WTC11 (cell line): ENCODE measurements around the gene C6orf163. TPM values are rescaled to one million over a fixed set of nuclear protein-coding genes. Genes with fewer than 3 reads are reported as not detected.
"Not testable (repeated sequence)": the region's sequence is repeated elsewhere in the genome, so short reads cannot be mapped to it uniquely, and the experiment has no call there.

ENCODE experiments used
- ATAC-seq: fragments of 200-7000 bp; cut with Tn5 transposase; 2 replicates; pipeline ENCODE4 v1.10.0; 2021; ENCODE audit warnings: mild to moderate bottlenecking, moderate library complexity
- CTCF ChIA-PET: fragments of 300-600 bp; sonication (Branson Sonifier 250); formaldehyde crosslinking; loops from one replicate; lab custom pipeline; 2021; ENCODE audit warnings: antibody characterized with exemption; lab: Charles Lee
- POLR2A ChIA-PET: fragments of 350-600 bp; sonication (Branson Sonifier 250); formaldehyde crosslinking; loops from one replicate; lab custom pipeline; 2021; ENCODE audit warnings: antibody characterized with exemption; lab: Charles Lee
- DNase-seq: peaks from one replicate; pipeline ENCODE4 v3.0.0; 2021; ENCODE audit warnings: low spot score
- H3K27ac Mint-ChIP-seq: 2 replicates; pipeline ENCODE4 v1.8.0; 2021; ENCODE audit warnings: mixed read lengths
- H3K27me3 Mint-ChIP-seq: 2 replicates; pipeline ENCODE4 v1.8.0; 2021; ENCODE audit warnings: low read depth, mild to moderate bottlenecking, moderate library complexity, mixed read lengths
- H3K36me3 Mint-ChIP-seq: 2 replicates; pipeline ENCODE4 v1.8.0; 2021; ENCODE audit warnings: mixed read lengths
- H3K4me1 Mint-ChIP-seq: 2 replicates; pipeline ENCODE4 v1.8.0; 2022; ENCODE audit warnings: mixed read lengths
- H3K4me3 Mint-ChIP-seq: 2 replicates; pipeline ENCODE4 v1.8.0; 2021; ENCODE audit warnings: mild to moderate bottlenecking, moderate library complexity, mixed read lengths
- H3K9me3 Mint-ChIP-seq: 2 replicates; pipeline ENCODE4 v1.8.0; 2021; ENCODE audit warnings: mixed read lengths
- ATF1 ChIP-seq: sonication (generic); formaldehyde crosslinking; IDR thresholded peaks from 2 replicates; pipeline ENCODE4 v1.8.1; 2023; ENCODE audit warnings: mild to moderate bottlenecking, moderate library complexity, missing genetic modification reagents
- ATF2 ChIP-seq: sonication (generic); formaldehyde crosslinking; IDR thresholded peaks from 2 replicates; pipeline ENCODE4 v1.8.1; 2022; ENCODE audit warnings: low read depth, missing genetic modification reagents, borderline replicate concordance
- ESRRA ChIP-seq: sonication (generic); formaldehyde crosslinking; IDR thresholded peaks from 2 replicates; pipeline ENCODE4 v1.8.1; 2022; ENCODE audit warnings: mild to moderate bottlenecking, missing genetic modification reagents, borderline replicate concordance
- ETV6 ChIP-seq: sonication (generic); formaldehyde crosslinking; IDR thresholded peaks from 2 replicates; pipeline ENCODE4 v1.8.1; 2022; ENCODE audit warnings: mild to moderate bottlenecking, missing genetic modification reagents
- KAT7 ChIP-seq: sonication (generic); formaldehyde crosslinking; IDR thresholded peaks from 2 replicates; pipeline ENCODE4 v1.8.1; 2023; ENCODE audit warnings: missing genetic modification reagents, mild to moderate bottlenecking, borderline replicate concordance
- NFYB ChIP-seq: sonication (generic); formaldehyde crosslinking; conservative IDR thresholded peaks from 2 replicates; pipeline ENCODE4 v1.8.0; 2022; ENCODE audit warnings: low read depth, missing genetic modification reagents
- NR2C2 ChIP-seq: sonication (generic); formaldehyde crosslinking; IDR thresholded peaks from 2 replicates; pipeline ENCODE4 v1.8.0; 2022; ENCODE audit warnings: mild to moderate bottlenecking, missing genetic modification reagents
- NR3C1 ChIP-seq: sonication (generic); formaldehyde crosslinking; conservative IDR thresholded peaks from 2 replicates; pipeline ENCODE4 v1.8.1; 2023; ENCODE audit warnings: low read depth, mild to moderate bottlenecking, missing genetic modification reagents
- OVOL2 ChIP-seq: fragments of 250-450 bp; sonication (Bioruptor Pico); IDR thresholded peaks from 2 replicates; pipeline ENCODE4 v1.9.0; 2021; ENCODE audit warnings: mild to moderate bottlenecking, borderline replicate concordance
- RELA ChIP-seq: sonication (generic); formaldehyde crosslinking; IDR thresholded peaks from 2 replicates; pipeline ENCODE4 v1.8.1; 2022; ENCODE audit warnings: missing genetic modification reagents, mild to moderate bottlenecking, borderline replicate concordance
- RORB ChIP-seq: fragments of 250-450 bp; sonication (Bioruptor Pico); IDR thresholded peaks from 2 replicates; pipeline ENCODE4 v1.9.0; 2021; ENCODE audit warnings: mild to moderate bottlenecking
- TEAD1 ChIP-seq: sonication (generic); formaldehyde crosslinking; IDR thresholded peaks from 2 replicates; pipeline ENCODE4 v1.8.0; 2022; ENCODE audit warnings: mild to moderate bottlenecking, missing genetic modification reagents
- USF1 ChIP-seq: sonication (generic); formaldehyde crosslinking; IDR thresholded peaks from 2 replicates; pipeline ENCODE4 v1.8.0; 2022; ENCODE audit warnings: mild to moderate bottlenecking, missing genetic modification reagents
- ZNF138 ChIP-seq: sonication (generic); formaldehyde crosslinking; conservative IDR thresholded peaks from 2 replicates; pipeline ENCODE4 v1.8.1; 2022; ENCODE audit warnings: mild to moderate bottlenecking, moderate library complexity, missing genetic modification reagents
- ZNF219 ChIP-seq: sonication (generic); formaldehyde crosslinking; IDR thresholded peaks from 2 replicates; pipeline ENCODE4 v1.8.0; 2023; ENCODE audit warnings: missing genetic modification reagents, mild to moderate bottlenecking, borderline replicate concordance
- ZNF232 ChIP-seq: sonication (generic); formaldehyde crosslinking; IDR thresholded peaks from 2 replicates; pipeline ENCODE4 v1.8.0; 2022; ENCODE audit warnings: mild to moderate bottlenecking, missing genetic modification reagents
- ZNF317 ChIP-seq: sonication (generic); formaldehyde crosslinking; IDR thresholded peaks from 2 replicates; pipeline ENCODE4 v1.8.1; 2023; ENCODE audit warnings: low read depth, mild to moderate bottlenecking, moderate library complexity, missing genetic modification reagents, borderline replicate concordance
- ZNF416 ChIP-seq: fragments of 250-450 bp; sonication (Bioruptor Pico); IDR thresholded peaks from 2 replicates; pipeline ENCODE4 v1.9.0; 2021; ENCODE audit warnings: mild to moderate bottlenecking, inconsistent platforms
- total RNA-seq: library from RNA; stranded (reverse); gene quantifications from 3 replicates; pipeline ENCODE4 v1.2.3, GENCODE V29; 2021
- TF ChIP-seq, protein P1 (sequence below): fragments of 200-600 bp; IDR thresholded peaks from 2 replicates; pipeline ENCODE4 v1.8.0; 2022; ENCODE audit warnings: antibody characterized with exemption
- TF ChIP-seq, protein P2 (sequence below): sonication (generic); formaldehyde crosslinking; IDR thresholded peaks from 2 replicates; pipeline ENCODE4 v1.8.1; 2022; ENCODE audit warnings: missing genetic modification reagents, borderline replicate concordance
- TF ChIP-seq, protein P3 (sequence below): fragments of 250-450 bp; sonication (Bioruptor Pico); IDR thresholded peaks from 2 replicates; pipeline ENCODE4 v1.8.0; 2021; ENCODE audit warnings: mild to moderate bottlenecking

C6orf163 gene
- total RNA-seq, 1 experiment from 2014 or later, result 2.0 TPM

DNA sequence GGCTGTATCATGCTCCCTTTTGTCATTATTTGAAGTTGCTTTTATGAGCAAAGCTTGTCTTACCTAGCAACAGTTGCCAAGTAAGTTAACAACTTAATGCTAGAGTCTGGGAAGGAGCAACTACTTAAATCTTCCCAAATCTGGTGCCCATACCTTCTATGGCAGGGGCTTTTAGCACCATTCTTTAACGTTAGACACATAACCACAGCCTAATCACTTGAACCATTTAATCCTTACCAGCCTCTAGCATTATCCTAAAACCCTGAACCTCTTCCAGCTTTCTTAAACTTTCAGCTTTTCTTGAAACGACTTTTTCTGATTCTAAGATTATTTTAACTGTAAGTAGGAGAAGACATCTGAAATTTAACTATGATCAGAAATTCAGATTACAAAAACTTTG is at the start of gene C6orf163 (continued):
- TF ChIP-seq RORB, result no peak
- no peak for TF ChIP-seq ZNF219 (CRISPR knock-in tag)
- TF ChIP-seq OVOL2 (CRISPR knock-in tag), result no peak
- TF ChIP-seq, all 79 proteins: peak for 0

GRCh38 chr6:87297119-87297518 is 47.5 kb upstream of the C6orf163 start:
- ATAC-seq (no peak), DNase-seq (no peak)
- Mint-ChIP-seq H3K27ac (no peak overlapping the region), H3K9me3 (peaks cover 22% of the 10 kb centered on the region), H3K4me3 (no peak overlapping the region), H3K36me3 (peaks cover 13% of the 10 kb centered on the region), H3K27me3 (peaks cover 5% of the 10 kb centered on the region), H3K4me1 (no peaks in the 10 kb centered on the region)
- CTCF ChIA-PET, result no interaction called here
- POLR2A ChIA-PET, result no interaction called here
- TF ChIP-seq, protein P1, sequence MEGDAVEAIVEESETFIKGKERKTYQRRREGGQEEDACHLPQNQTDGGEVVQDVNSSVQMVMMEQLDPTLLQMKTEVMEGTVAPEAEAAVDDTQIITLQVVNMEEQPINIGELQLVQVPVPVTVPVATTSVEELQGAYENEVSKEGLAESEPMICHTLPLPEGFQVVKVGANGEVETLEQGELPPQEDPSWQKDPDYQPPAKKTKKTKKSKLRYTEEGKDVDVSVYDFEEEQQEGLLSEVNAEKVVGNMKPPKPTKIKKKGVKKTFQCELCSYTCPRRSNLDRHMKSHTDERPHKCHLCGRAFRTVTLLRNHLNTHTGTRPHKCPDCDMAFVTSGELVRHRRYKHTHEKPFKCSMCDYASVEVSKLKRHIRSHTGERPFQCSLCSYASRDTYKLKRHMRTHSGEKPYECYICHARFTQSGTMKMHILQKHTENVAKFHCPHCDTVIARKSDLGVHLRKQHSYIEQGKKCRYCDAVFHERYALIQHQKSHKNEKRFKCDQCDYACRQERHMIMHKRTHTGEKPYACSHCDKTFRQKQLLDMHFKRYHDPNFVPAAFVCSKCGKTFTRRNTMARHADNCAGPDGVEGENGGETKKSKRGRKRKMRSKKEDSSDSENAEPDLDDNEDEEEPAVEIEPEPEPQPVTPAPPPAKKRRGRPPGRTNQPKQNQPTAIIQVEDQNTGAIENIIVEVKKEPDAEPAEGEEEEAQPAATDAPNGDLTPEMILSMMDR, result no peak
- TF ChIP-seq ATF1 (CRISPR knock-in tag) (no peak), ZNF317 (CRISPR knock-in tag) (no peak), ZNF416 (CRISPR knock-in tag) (no peak), RELA (CRISPR knock-in tag) (no peak), NR2C2 (CRISPR knock-in tag) (no peak)
- TF ChIP-seq, protein P2, sequence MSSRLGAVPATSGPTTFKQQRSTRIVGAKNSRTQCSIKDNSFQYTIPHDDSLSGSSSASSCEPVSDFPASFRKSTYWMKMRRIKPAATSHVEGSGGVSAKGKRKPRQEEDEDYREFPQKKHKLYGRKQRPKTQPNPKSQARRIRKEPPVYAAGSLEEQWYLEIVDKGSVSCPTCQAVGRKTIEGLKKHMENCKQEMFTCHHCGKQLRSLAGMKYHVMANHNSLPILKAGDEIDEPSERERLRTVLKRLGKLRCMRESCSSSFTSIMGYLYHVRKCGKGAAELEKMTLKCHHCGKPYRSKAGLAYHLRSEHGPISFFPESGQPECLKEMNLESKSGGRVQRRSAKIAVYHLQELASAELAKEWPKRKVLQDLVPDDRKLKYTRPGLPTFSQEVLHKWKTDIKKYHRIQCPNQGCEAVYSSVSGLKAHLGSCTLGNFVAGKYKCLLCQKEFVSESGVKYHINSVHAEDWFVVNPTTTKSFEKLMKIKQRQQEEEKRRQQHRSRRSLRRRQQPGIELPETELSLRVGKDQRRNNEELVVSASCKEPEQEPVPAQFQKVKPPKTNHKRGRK (CRISPR knock-in tag), result no peak
- TF ChIP-seq, protein P3, sequence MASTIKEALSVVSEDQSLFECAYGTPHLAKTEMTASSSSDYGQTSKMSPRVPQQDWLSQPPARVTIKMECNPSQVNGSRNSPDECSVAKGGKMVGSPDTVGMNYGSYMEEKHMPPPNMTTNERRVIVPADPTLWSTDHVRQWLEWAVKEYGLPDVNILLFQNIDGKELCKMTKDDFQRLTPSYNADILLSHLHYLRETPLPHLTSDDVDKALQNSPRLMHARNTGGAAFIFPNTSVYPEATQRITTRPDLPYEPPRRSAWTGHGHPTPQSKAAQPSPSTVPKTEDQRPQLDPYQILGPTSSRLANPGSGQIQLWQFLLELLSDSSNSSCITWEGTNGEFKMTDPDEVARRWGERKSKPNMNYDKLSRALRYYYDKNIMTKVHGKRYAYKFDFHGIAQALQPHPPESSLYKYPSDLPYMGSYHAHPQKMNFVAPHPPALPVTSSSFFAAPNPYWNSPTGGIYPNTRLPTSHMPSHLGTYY (CRISPR knock-in tag), result no peak

- ATAC-seq, H3K4me1 Mint-ChIP-seq, H3K4me3 Mint-ChIP-seq, POLR2A ChIA-PET, H3K27ac Mint-ChIP-seq, DNase-seq, CTCF ChIA-PET: not testable (repeated sequence)
- H3K36me3 Mint-ChIP-seq, result peaks cover 15% of the 10 kb centered on the region
- H3K27me3 Mint-ChIP-seq, result peaks cover 19% of the 10 kb centered on the region
- peaks cover 46% of the 10 kb centered on the region for H3K9me3 Mint-ChIP-seq
These were observed 43.3 kb upstream of the C6orf163 start for GRCh38 chr6:87301277-87301676.

- peaks cover under 1% of the 10 kb centered on the region for H3K27me3 Mint-ChIP-seq
- ChIA-PET CTCF (interaction anchor here (0.9 kb wide), 1 partner anchor 230 kb away, joined by 3 read pairs; no protein-coding TSS in a partner anchor), POLR2A (no interaction called here)
- ATAC-seq (no peak), DNase-seq (no peak)
- H3K9me3 Mint-ChIP-seq, result peaks cover 14% of the 10 kb centered on the region
- TF ChIP-seq TEAD1 (CRISPR knock-in tag) (no peak), ESRRA (CRISPR knock-in tag) (no peak), ZNF138 (CRISPR knock-in tag) (no peak), ZNF232 (CRISPR knock-in tag) (no peak), ZNF219 (CRISPR knock-in tag) (no peak), NFYB (no peak), KAT7 (CRISPR knock-in tag) (no peak), ETV6 (CRISPR knock-in tag) (no peak), ATF2 (CRISPR knock-in tag) (no peak), NR3C1 (CRISPR knock-in tag) (no peak), USF1 (no peak)
- TF ChIP-seq, protein P1, result no peak
- no peak overlapping the region for H3K4me3 Mint-ChIP-seq
- H3K4me1 Mint-ChIP-seq, result no peaks in the 10 kb centered on the region
- H3K36me3 Mint-ChIP-seq, result peaks cover 2% of the 10 kb centered on the region; the same call in 1 of the 2 replicates
- H3K27ac Mint-ChIP-seq, result no peak overlapping the region
These were observed 35.6 kb upstream of the C6orf163 start for GRCh38 chr6:87308970-87309369.
